Measurements from ENCODE around the gene EML4.

DNA sequence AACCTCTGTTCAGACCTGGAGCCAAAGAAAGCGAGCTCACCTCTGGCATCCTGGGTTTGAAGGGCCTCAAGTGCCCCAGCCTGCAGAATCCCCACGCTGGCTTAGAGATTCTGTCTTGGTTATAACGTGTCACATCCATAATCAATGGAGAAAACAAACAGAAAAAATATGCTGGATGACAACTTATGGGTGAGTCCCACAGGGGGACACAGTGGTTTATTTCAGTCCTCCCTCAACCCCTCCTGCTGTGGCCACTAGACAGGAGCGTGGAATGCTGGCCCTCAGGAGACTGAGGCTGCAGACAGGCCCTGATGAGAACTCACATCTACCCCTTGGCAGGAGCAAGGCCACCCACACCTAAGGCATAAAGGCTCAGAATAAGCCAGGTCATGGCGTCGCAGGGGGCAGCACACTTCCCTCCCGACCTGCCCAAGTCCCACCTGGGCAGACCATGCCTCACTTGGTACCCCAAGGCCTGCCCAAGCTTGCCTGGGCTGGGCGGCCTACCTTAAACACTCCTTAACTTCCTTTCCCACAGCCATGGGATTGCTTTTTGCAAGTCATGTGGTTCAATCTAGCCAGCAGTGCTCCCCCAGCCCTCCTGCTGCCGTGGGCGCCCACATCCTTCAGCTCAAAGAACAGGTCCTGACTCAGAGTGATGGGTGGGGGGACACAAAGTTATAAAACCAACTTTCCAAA, 171.9 kb downstream of the EML4 start:
- TF ChIP-seq, protein P1, sequence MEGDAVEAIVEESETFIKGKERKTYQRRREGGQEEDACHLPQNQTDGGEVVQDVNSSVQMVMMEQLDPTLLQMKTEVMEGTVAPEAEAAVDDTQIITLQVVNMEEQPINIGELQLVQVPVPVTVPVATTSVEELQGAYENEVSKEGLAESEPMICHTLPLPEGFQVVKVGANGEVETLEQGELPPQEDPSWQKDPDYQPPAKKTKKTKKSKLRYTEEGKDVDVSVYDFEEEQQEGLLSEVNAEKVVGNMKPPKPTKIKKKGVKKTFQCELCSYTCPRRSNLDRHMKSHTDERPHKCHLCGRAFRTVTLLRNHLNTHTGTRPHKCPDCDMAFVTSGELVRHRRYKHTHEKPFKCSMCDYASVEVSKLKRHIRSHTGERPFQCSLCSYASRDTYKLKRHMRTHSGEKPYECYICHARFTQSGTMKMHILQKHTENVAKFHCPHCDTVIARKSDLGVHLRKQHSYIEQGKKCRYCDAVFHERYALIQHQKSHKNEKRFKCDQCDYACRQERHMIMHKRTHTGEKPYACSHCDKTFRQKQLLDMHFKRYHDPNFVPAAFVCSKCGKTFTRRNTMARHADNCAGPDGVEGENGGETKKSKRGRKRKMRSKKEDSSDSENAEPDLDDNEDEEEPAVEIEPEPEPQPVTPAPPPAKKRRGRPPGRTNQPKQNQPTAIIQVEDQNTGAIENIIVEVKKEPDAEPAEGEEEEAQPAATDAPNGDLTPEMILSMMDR (IDR thresholded peaks at IDR 0.05), result no peak
- no peak for TF ChIP-seq POLR2A (IDR thresholded peaks at IDR 0.05)
